OCI-LY7 (cell line): ENCODE measurements around the gene ZSCAN5B.

Experiments used
- EZH2phosphoT487 ChIP-seq: fragments of 200-600 bp; sonication (generic); IDR thresholded peaks from 2 replicates; pipeline ENCODE4 v1.6.1; 2018; ENCODE audit warnings: low read depth, borderline replicate concordance, mild to moderate bottlenecking, mixed run types, antibody characterized with exemption, low read length, moderate library complexity, mixed read lengths
- TF ChIP-seq, protein P1 (sequence below): fragments of 200-600 bp; sonication (generic); conservative IDR thresholded peaks from 2 replicates; pipeline ENCODE4 v1.5.1; 2014; ENCODE audit warnings: mild to moderate bottlenecking, antibody characterized with exemption, low read length, moderate library complexity, mixed read lengths

DNA sequence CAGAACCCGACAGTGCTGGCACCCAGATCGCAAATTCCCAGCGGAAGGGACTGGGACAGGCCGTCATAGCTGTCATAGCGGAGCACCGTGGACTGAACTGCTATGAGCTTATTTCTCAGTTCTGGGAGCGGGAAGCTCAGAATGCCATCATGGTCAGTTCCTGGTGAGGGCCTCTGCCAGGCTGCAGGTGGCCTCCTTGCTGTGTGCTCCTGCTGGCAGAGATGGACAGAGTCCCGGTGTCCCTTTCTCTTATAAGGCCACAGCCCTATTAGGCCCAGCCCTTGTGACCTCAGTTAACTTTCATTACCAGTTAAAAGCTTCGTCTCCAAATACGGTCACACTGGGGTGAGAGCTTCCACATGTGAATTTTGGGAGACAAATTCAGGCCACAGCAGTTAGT, 51.9 kb downstream of the ZSCAN5B start:
- TF ChIP-seq, protein P1, sequence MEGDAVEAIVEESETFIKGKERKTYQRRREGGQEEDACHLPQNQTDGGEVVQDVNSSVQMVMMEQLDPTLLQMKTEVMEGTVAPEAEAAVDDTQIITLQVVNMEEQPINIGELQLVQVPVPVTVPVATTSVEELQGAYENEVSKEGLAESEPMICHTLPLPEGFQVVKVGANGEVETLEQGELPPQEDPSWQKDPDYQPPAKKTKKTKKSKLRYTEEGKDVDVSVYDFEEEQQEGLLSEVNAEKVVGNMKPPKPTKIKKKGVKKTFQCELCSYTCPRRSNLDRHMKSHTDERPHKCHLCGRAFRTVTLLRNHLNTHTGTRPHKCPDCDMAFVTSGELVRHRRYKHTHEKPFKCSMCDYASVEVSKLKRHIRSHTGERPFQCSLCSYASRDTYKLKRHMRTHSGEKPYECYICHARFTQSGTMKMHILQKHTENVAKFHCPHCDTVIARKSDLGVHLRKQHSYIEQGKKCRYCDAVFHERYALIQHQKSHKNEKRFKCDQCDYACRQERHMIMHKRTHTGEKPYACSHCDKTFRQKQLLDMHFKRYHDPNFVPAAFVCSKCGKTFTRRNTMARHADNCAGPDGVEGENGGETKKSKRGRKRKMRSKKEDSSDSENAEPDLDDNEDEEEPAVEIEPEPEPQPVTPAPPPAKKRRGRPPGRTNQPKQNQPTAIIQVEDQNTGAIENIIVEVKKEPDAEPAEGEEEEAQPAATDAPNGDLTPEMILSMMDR = no peak
- TF ChIP-seq EZH2phosphoT487 = no peak
